Nephron progenitor cell (in vitro differentiated cells): ENCODE results near the gene VPS35L.

ENCODE experiments used
- DNase-seq: peaks from one replicate; pipeline ENCODE4 v3.0.0; 2021
- H3K27ac Mint-ChIP-seq: 2 replicates; pipeline ENCODE4 v1.8.0; 2021; ENCODE audit warnings: mild to moderate bottlenecking, moderate library complexity, mixed read lengths
- H3K27me3 Mint-ChIP-seq: 2 replicates; pipeline ENCODE4 v1.8.0; 2021; ENCODE audit warnings: mild to moderate bottlenecking, low read depth, mixed read lengths; ENCODE audit not compliant: poor library complexity
- H3K36me3 Mint-ChIP-seq: 2 replicates; pipeline ENCODE4 v1.8.0; 2021; ENCODE audit warnings: low read depth, mixed read lengths
- H3K4me1 Mint-ChIP-seq: 2 replicates; pipeline ENCODE4 v1.8.0; 2021; ENCODE audit warnings: mixed read lengths
- H3K4me3 Mint-ChIP-seq: 2 replicates; pipeline ENCODE4 v1.8.0; 2021; ENCODE audit warnings: mild to moderate bottlenecking, moderate library complexity, mixed read lengths
- H3K9me3 Mint-ChIP-seq: 2 replicates; pipeline ENCODE4 v1.8.0; 2021; ENCODE audit warnings: mild to moderate bottlenecking, moderate library complexity, mixed read lengths
- CTCF ChIP-seq: fragments of 200-600 bp; sonication (generic); IDR thresholded peaks from 2 replicates; pipeline ENCODE4 v1.5.0; 2021; ENCODE audit warnings: antibody characterized with exemption

The VPS35L gene

GRCh38 chr16:19690196-19690595, 134.7 kb downstream of the VPS35L start:
- H3K4me3 Mint-ChIP-seq = no peak overlapping the region
- DNase-seq = no peak
- H3K9me3 Mint-ChIP-seq = peaks cover 7% of the 10 kb centered on the region
- H3K4me1 Mint-ChIP-seq = peaks cover 21% of the 10 kb centered on the region
- no peak for TF ChIP-seq CTCF
- no peaks in the 10 kb centered on the region for H3K27me3 Mint-ChIP-seq
- H3K27ac Mint-ChIP-seq = peak overlapping the region; percentile 29
- peaks cover 67% of the 10 kb centered on the region for H3K36me3 Mint-ChIP-seq

- Mint-ChIP-seq H3K4me3 (no peak overlapping the region), H3K27ac (peak overlapping the region; percentile 74), H3K27me3 (no peaks in the 10 kb centered on the region), H3K9me3 (no peaks in the 10 kb centered on the region), H3K4me1 (peaks cover 14% of the 10 kb centered on the region), H3K36me3 (peaks cover 61% of the 10 kb centered on the region)
- no peak for DNase-seq
- no peak for TF ChIP-seq CTCF
Measured at GRCh38 chr16:19691161-19691711, 135.7 kb downstream of the VPS35L start.

- Mint-ChIP-seq H3K27ac (no peak overlapping the region), H3K4me3 (no peak overlapping the region), H3K9me3 (no peaks in the 10 kb centered on the region), H3K36me3 (peaks cover 76% of the 10 kb centered on the region), H3K4me1 (no peaks in the 10 kb centered on the region), H3K27me3 (no peaks in the 10 kb centered on the region)
- no peak for TF ChIP-seq CTCF
- DNase-seq = no peak
Measured at GRCh38 chr16:19694989-19695388, 139.5 kb downstream of the VPS35L start.

GRCh38 chr16:19696328-19696727, 140.8 kb downstream of the VPS35L start:
- Mint-ChIP-seq H3K27ac (no peak overlapping the region), H3K4me3 (no peak overlapping the region), H3K27me3 (no peaks in the 10 kb centered on the region), H3K4me1 (no peaks in the 10 kb centered on the region), H3K36me3 (peaks cover 84% of the 10 kb centered on the region), H3K9me3 (no peaks in the 10 kb centered on the region)
- no peak for DNase-seq
- no peak for TF ChIP-seq CTCF

GRCh38 chr16:19696961-19697360, 141.5 kb downstream of the VPS35L start:
- Mint-ChIP-seq H3K4me3 (no peak overlapping the region), H3K27ac (peak overlapping the region; percentile 68), H3K27me3 (no peaks in the 10 kb centered on the region), H3K9me3 (no peaks in the 10 kb centered on the region), H3K4me1 (no peaks in the 10 kb centered on the region), H3K36me3 (peaks cover 83% of the 10 kb centered on the region)
- DNase-seq = no peak
- TF ChIP-seq CTCF = no peak

GRCh38 chr16:19697756-19698318, 142.3 kb downstream of the VPS35L start:
- no peak for TF ChIP-seq CTCF
- no peak overlapping the region for H3K27ac Mint-ChIP-seq
- no peak for DNase-seq
- peaks cover 82% of the 10 kb centered on the region for H3K36me3 Mint-ChIP-seq
- no peak overlapping the region for H3K4me3 Mint-ChIP-seq
- H3K9me3 Mint-ChIP-seq = no peaks in the 10 kb centered on the region
- H3K4me1 Mint-ChIP-seq = no peaks in the 10 kb centered on the region
- no peaks in the 10 kb centered on the region for H3K27me3 Mint-ChIP-seq
